Measurements from ENCODE around the gene GPAT3. TPM values are rescaled to one million over a fixed set of nuclear protein-coding genes. Genes with fewer than 3 reads are reported as not detected.

The GPAT3 gene
- total and polyA plus RNA-seq, 2 of the 8 experiments (the other 6 are each of a cell fraction or from before 2014, with no cell fraction given), result 0.23 to 2.0 TPM

- 85% methylated on average over 1 of the region's 1 CpG; no CpG with 5 or more reads in 1 of the 2 experiments for WGBS, 2 experiments (ENCODE audit: extremely low coverage in 1 of 2, insufficient coverage in 1 of 2, insufficient read length in 1 of 2, insufficient replicate concordance in 2 of 2, low coverage in 1 of 2, low lambda C conversion rate in 2 of 2, missing lambda C conversion rate in 1 of 2)
- Histone ChIP-seq H3K23me2 (ENCODE audit: low read depth, low read length) (no peaks in the 10 kb centered on the region), H3K4me1 (replicated peaks in 1 of 4; ENCODE audit: control insufficient read depth in 3 of 4, insufficient read depth in 4 of 4, low read length in 3 of 4) (no peaks in the 10 kb centered on the region), H3K4ac (replicated peaks; ENCODE audit: insufficient read length, low read depth, low read length) (no peak overlapping the region), H3K4me3 (ENCODE audit: extremely low read depth in 1 of 4, insufficient read depth in 2 of 4, low read depth in 3 of 4, low read length in 4 of 4) (no peak overlapping the region), H2AFZ (ENCODE audit: low read length) (no peak overlapping the region), H3K79me1 (ENCODE audit: low read depth, low read length) (no peaks in the 10 kb centered on the region), H3K79me2 (ENCODE audit: control insufficient read depth in 1 of 2, insufficient read depth in 2 of 2, low read length in 2 of 2) (no peaks in the 10 kb centered on the region), H4K5ac (ENCODE audit: insufficient read length, low read depth, low read length) (no peak overlapping the region), H4K20me1 (replicated peaks in 1 of 2; ENCODE audit: control insufficient read depth in 1 of 2, insufficient read depth in 2 of 2, low read length in 2 of 2) (no peaks in the 10 kb centered on the region), H4K91ac (replicated peaks; ENCODE audit: insufficient read length, low read length) (no peak overlapping the region), H3K18ac (ENCODE audit: extremely low read depth, low read length) (no peak overlapping the region), H3K27ac (ENCODE audit: low read depth, low read length) (no peak overlapping the region), H2BK120ac (replicated peaks; ENCODE audit: low read depth, low read length) (no peak overlapping the region), H3K4me2 (ENCODE audit: insufficient read depth in 1 of 2, low read depth in 2 of 2, low read length in 2 of 2) (no peak overlapping the region), H3K36me3 (ENCODE audit: control insufficient read depth in 2 of 4, insufficient read depth in 4 of 4, low read length in 3 of 4) (no peaks in the 10 kb centered on the region), H3K56ac (replicated peaks; ENCODE audit: insufficient read length, low read depth, low read length) (no peak overlapping the region), H4K8ac (ENCODE audit: extremely low read depth, insufficient read depth, low read length) (no peak overlapping the region), H2BK12ac (ENCODE audit: low read depth, low read length) (no peak overlapping the region), H2AK5ac (ENCODE audit: low read depth, low read length) (no peak overlapping the region), H3K27me3 (replicated peaks in 1 of 4; ENCODE audit: control insufficient read depth in 3 of 4, extremely low read depth in 1 of 4, insufficient read depth in 3 of 4, low read length in 3 of 4) (peaks cover 0 to 2% (median 0%) of the 10 kb centered on the region in 4 experiments; a peak in 1 of 7 replicates), H3K14ac (ENCODE audit: insufficient read length) (no peak overlapping the region), H2BK15ac (ENCODE audit: low read length) (no peak overlapping the region), H3K9ac (replicated peaks in 1 of 4; ENCODE audit: extremely low read depth in 1 of 4, low read depth in 3 of 4, low read length in 3 of 4) (no peak overlapping the region), H2BK5ac (ENCODE audit: low read depth, low read length) (no peak overlapping the region), H3K23ac (ENCODE audit: insufficient read length) (no peak overlapping the region), H2BK20ac (ENCODE audit: low read length) (no peak overlapping the region), H3K9me3 (ENCODE audit: insufficient read depth in 2 of 2, low read depth in 1 of 2, low read length in 1 of 2) (peaks cover 15 to 19% of the 10 kb centered on the region in 2 experiments)
- ChIA-PET CTCF (ENCODE audit: partially characterized antibody) (interaction anchor here (8.8 kb wide), 1 partner anchor 18 kb away, joined by 70 read pairs; no protein-coding TSS in a partner anchor), POLR2A (ENCODE audit: partially characterized antibody) (no interaction called here)
- no peak for FAIRE-seq
- DNase-seq (ENCODE audit: low read depth in 1 of 2, low spot score in 2 of 2), result no peak
- TF ChIP-seq SP4 (IDR thresholded peaks at IDR 0.05; ENCODE audit: low read length), result no peak
- no peak for TF ChIP-seq RAD21 (IDR thresholded peaks at IDR 0.05 in 1 of 2, conservative IDR thresholded peaks at IDR 0.05 in 1 of 2; ENCODE audit: low read depth in 2 of 2, low read length in 2 of 2)
- TF ChIP-seq JUND (IDR thresholded peaks at IDR 0.05; ENCODE audit: low read length), result no peak
- no peak for TF ChIP-seq USF2 (IDR thresholded peaks at IDR 0.05; ENCODE audit: low read length)
These were observed 89.9 kb downstream of the GPAT3 start for GRCh38 chr4:83625821-83626220.

Data from H1 (cell line).